ENCODE measurements around the gene ITGA1.
"Not testable (repeated sequence)": the region's sequence is repeated elsewhere in the genome, so short reads cannot be mapped to it uniquely, and the experiment has no call there.

ITGA1 gene

GRCh38 chr5:52842111-52842510 is 54.4 kb downstream of the ITGA1 start:
- TF ChIP-seq CTCF (IDR thresholded peaks at IDR 0.05; ENCODE audit: low read depth, low read length) (no peak), EZH2phosphoT487 (IDR thresholded peaks at IDR 0.05; ENCODE audit: low read depth) (no peak)
- H3K4me1 ChIP-seq (ENCODE audit: low read length) = peaks cover 16% of the 10 kb centered on the region; the same call in 1 of the 2 replicates
- H3K4me2 ChIP-seq (ENCODE audit: low read length) = no peak overlapping the region
- H3K4me3 ChIP-seq (ENCODE audit: low read length) = no peak overlapping the region
- H3K9me3 ChIP-seq (ENCODE audit: insufficient read depth, low read length) = no peaks in the 10 kb centered on the region
- no peaks in the 10 kb centered on the region for H3K27me3 ChIP-seq (ENCODE audit: low read depth, low read length)
- no peaks in the 10 kb centered on the region for H3K79me2 ChIP-seq (ENCODE audit: low read length)
- no peaks in the 10 kb centered on the region for H4K20me1 ChIP-seq (ENCODE audit: insufficient read depth, low read length)
- no peaks in the 10 kb centered on the region for H3K36me3 ChIP-seq (replicated peaks; ENCODE audit: low read depth, low read length)
- H3K9ac ChIP-seq (ENCODE audit: low read length) = no peak overlapping the region
- H3K27ac ChIP-seq (ENCODE audit: low read length) = no peak overlapping the region
- H2AFZ ChIP-seq (ENCODE audit: low read depth, low read length) = no peak overlapping the region

- Histone ChIP-seq H3K27me3 (ENCODE audit: low read depth, low read length) (no peaks in the 10 kb centered on the region), H3K4me1 (ENCODE audit: low read length) (0 out of 2 replicates have a peak, but pooled peaks cover 10% of the 10 kb centered on the region), H2AFZ (ENCODE audit: low read depth, low read length) (no peak overlapping the region), H3K27ac (ENCODE audit: low read length) (no peak overlapping the region), H3K9me3 (ENCODE audit: insufficient read depth, low read length) (no peaks in the 10 kb centered on the region), H4K20me1 (ENCODE audit: insufficient read depth, low read length) (no peaks in the 10 kb centered on the region), H3K4me3 (ENCODE audit: low read length) (no peak overlapping the region), H3K9ac (ENCODE audit: low read length) (no peak overlapping the region), H3K4me2 (ENCODE audit: low read length) (no peak overlapping the region), H3K79me2 (ENCODE audit: low read length) (no peaks in the 10 kb centered on the region), H3K36me3 (replicated peaks; ENCODE audit: low read depth, low read length) (no peaks in the 10 kb centered on the region)
- no peak for TF ChIP-seq CTCF (IDR thresholded peaks at IDR 0.05; ENCODE audit: low read depth, low read length)
- no peak for TF ChIP-seq EZH2phosphoT487 (IDR thresholded peaks at IDR 0.05; ENCODE audit: low read depth)
Measured at GRCh38 chr5:52844885-52845284, 57.2 kb downstream of the ITGA1 start.

- Histone ChIP-seq H3K27me3 (ENCODE audit: low read depth, low read length) (no peaks in the 10 kb centered on the region), H3K4me3 (ENCODE audit: low read length) (no peak overlapping the region), H4K20me1 (ENCODE audit: insufficient read depth, low read length) (no peaks in the 10 kb centered on the region), H3K4me1 (ENCODE audit: low read length) (0 out of 2 replicates have a peak, but pooled peaks cover 10% of the 10 kb centered on the region), H3K9ac (ENCODE audit: low read length) (no peak overlapping the region), H3K27ac (ENCODE audit: low read length) (no peak overlapping the region), H2AFZ (ENCODE audit: low read depth, low read length) (no peak overlapping the region), H3K9me3 (ENCODE audit: insufficient read depth, low read length) (no peaks in the 10 kb centered on the region), H3K36me3 (replicated peaks; ENCODE audit: low read depth, low read length) (no peaks in the 10 kb centered on the region), H3K4me2 (ENCODE audit: low read length) (no peak overlapping the region), H3K79me2 (ENCODE audit: low read length) (no peaks in the 10 kb centered on the region)
- no peak for TF ChIP-seq EZH2phosphoT487 (IDR thresholded peaks at IDR 0.05; ENCODE audit: low read depth)
- no peak for TF ChIP-seq CTCF (IDR thresholded peaks at IDR 0.05; ENCODE audit: low read depth, low read length)
Measured at GRCh38 chr5:52846182-52846842, 58.6 kb downstream of the ITGA1 start.

- not testable (repeated sequence) for H3K4me2 ChIP-seq (ENCODE audit: low read length); H3K9me3 ChIP-seq (ENCODE audit: insufficient read depth, low read length); H3K9ac ChIP-seq (ENCODE audit: low read length); H3K27me3 ChIP-seq (ENCODE audit: low read depth, low read length); H3K36me3 ChIP-seq (replicated peaks; ENCODE audit: low read depth, low read length); H3K4me3 ChIP-seq (ENCODE audit: low read length); H3K4me1 ChIP-seq (ENCODE audit: low read length); H3K79me2 ChIP-seq (ENCODE audit: low read length); H3K27ac ChIP-seq (ENCODE audit: low read length); H2AFZ ChIP-seq (ENCODE audit: low read depth, low read length); H4K20me1 ChIP-seq (ENCODE audit: insufficient read depth, low read length)
Measured at GRCh38 chr5:52848688-52849087, 61.0 kb downstream of the ITGA1 start.
